ENCODE results near the gene RFESD.

Gene RFESD

DNA sequence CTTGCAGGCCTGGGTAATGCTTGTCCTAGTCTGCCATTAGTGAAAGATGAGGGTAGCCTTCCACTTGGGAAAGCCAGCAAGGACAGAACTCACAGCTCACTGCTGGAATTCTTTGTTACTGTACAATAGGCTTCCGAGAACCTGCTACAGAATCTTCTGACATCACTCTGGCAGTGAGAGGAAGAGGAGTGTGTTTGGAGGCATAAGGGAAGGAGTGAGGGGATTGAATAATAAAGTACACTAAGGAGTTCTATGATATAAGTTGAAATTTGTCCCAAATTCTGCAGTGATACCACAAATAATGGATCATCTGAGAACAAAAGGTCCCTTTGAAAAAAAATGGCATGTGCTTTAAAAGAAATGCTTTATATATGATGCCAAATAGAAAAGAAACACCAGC, 36.3 kb downstream of the RFESD start, which contains the start of gene SPATA9:
SPATA9 (minus strand) TSS at position 101 of the 400 bp plus-strand sequence. CDS start 137 bp downstream, outside the sequence.
- Histone ChIP-seq H3K18ac (ENCODE audit: low read depth in 1 of 2, low read length in 2 of 2) (no peak within 1 kb of the TSS), H3K14ac (ENCODE audit: low read length in 2 of 2) (no peak within 1 kb of the TSS), H2BK120ac (ENCODE audit: low read depth, low read length) (no peak within 1 kb of the TSS), H3K27ac (ENCODE audit: low read length, poor library complexity, severe bottlenecking) (no peak within 1 kb of the TSS), H2BK5ac (ENCODE audit: low read depth, low read length, poor library complexity, severe bottlenecking) (no peak within 1 kb of the TSS), H2BK15ac (ENCODE audit: low read depth, poor library complexity, severe bottlenecking) (no peak within 1 kb of the TSS), H3K4ac (ENCODE audit: low read depth in 1 of 2, low read length in 2 of 2) (no peak within 1 kb of the TSS), H3K4me1 (ENCODE audit: control insufficient read depth, insufficient read depth, low read depth, low read length) (no peaks in the 10 kb centered on the region), H3K9ac (ENCODE audit: low read length) (no peak within 1 kb of the TSS), H3K9me3 (ENCODE audit: control insufficient read depth, low read length) (no peaks in the 10 kb centered on the region), H4K91ac (ENCODE audit: low read length) (no peak within 1 kb of the TSS), H3K23ac (ENCODE audit: low read length in 2 of 2) (no peak within 1 kb of the TSS), H2AK5ac (ENCODE audit: low read length, severe bottlenecking) (no peak within 1 kb of the TSS), H3K4me3 (ENCODE audit: insufficient read depth in 1 of 2, low read depth in 1 of 2, low read length in 2 of 2) (no peak within 1 kb of the TSS), H3K36me3 (ENCODE audit: control insufficient read depth in 1 of 2, insufficient read depth in 2 of 2, low read depth in 1 of 2, low read length in 2 of 2) (no peaks in the 10 kb centered on the region), H2BK12ac (ENCODE audit: low read length in 2 of 2) (no peak within 1 kb of the TSS), H3K27me3 (ENCODE audit: control insufficient read depth in 1 of 2, insufficient read depth in 1 of 2, low read length in 2 of 2) (no peaks in the 10 kb centered on the region), H3K79me1 (replicated peaks; ENCODE audit: low read length, poor library complexity, severe bottlenecking) (no peaks in the 10 kb centered on the region), H3K4me2 (ENCODE audit: low read length, poor library complexity, severe bottlenecking) (no peak within 1 kb of the TSS), H2AFZ (ENCODE audit: low read depth, low read length) (no peak within 1 kb of the TSS), H4K8ac (ENCODE audit: low read length) (no peak within 1 kb of the TSS)
- DNase-seq = no peak
- WGBS = 95% methylated on average over 1 of the region's 1 CpG

GRCh38 chr5:95684361-95684760, 37.8 kb downstream of the RFESD start:
- no peaks in the 10 kb centered on the region for H3K27me3 ChIP-seq (ENCODE audit: control insufficient read depth in 1 of 2, insufficient read depth in 1 of 2, low read length in 2 of 2)
- H3K27ac ChIP-seq (ENCODE audit: low read length, poor library complexity, severe bottlenecking) = no peak overlapping the region
- no peak overlapping the region for H2AK5ac ChIP-seq (ENCODE audit: low read length, severe bottlenecking)
- no peak overlapping the region for H3K18ac ChIP-seq (ENCODE audit: low read depth in 1 of 2, low read length in 2 of 2)
- no peak overlapping the region for H2BK12ac ChIP-seq (ENCODE audit: low read length in 2 of 2)
- H4K91ac ChIP-seq (ENCODE audit: low read length) = no peak overlapping the region
- no peak overlapping the region for H3K4ac ChIP-seq (ENCODE audit: low read depth in 1 of 2, low read length in 2 of 2)
- H3K14ac ChIP-seq (ENCODE audit: low read length in 2 of 2) = no peak overlapping the region
- H3K79me1 ChIP-seq (replicated peaks; ENCODE audit: low read length, poor library complexity, severe bottlenecking) = no peaks in the 10 kb centered on the region
- H3K4me1 ChIP-seq (ENCODE audit: control insufficient read depth, insufficient read depth, low read depth, low read length) = no peaks in the 10 kb centered on the region
- H3K9me3 ChIP-seq (ENCODE audit: control insufficient read depth, low read length) = no peaks in the 10 kb centered on the region
- no peak overlapping the region for H3K23ac ChIP-seq (ENCODE audit: low read length in 2 of 2)
- no peak overlapping the region for H4K8ac ChIP-seq (ENCODE audit: low read length)
- no peaks in the 10 kb centered on the region for H3K36me3 ChIP-seq (ENCODE audit: control insufficient read depth in 1 of 2, insufficient read depth in 2 of 2, low read depth in 1 of 2, low read length in 2 of 2)
- H2BK15ac ChIP-seq (ENCODE audit: low read depth, poor library complexity, severe bottlenecking) = no peak overlapping the region
- DNase-seq = no peak
- H2BK120ac ChIP-seq (ENCODE audit: low read depth, low read length) = no peak overlapping the region
- H3K4me2 ChIP-seq (ENCODE audit: low read length, poor library complexity, severe bottlenecking) = no peak overlapping the region
- H2AFZ ChIP-seq (ENCODE audit: low read depth, low read length) = no peak overlapping the region
- no peak overlapping the region for H3K9ac ChIP-seq (ENCODE audit: low read length)
- H3K4me3 ChIP-seq (ENCODE audit: insufficient read depth in 1 of 2, low read depth in 1 of 2, low read length in 2 of 2) = no peak overlapping the region
- no CpG with 5 or more reads among the region's 2 CpGs for WGBS
- no peak overlapping the region for H2BK5ac ChIP-seq (ENCODE audit: low read depth, low read length, poor library complexity, severe bottlenecking)

DNA sequence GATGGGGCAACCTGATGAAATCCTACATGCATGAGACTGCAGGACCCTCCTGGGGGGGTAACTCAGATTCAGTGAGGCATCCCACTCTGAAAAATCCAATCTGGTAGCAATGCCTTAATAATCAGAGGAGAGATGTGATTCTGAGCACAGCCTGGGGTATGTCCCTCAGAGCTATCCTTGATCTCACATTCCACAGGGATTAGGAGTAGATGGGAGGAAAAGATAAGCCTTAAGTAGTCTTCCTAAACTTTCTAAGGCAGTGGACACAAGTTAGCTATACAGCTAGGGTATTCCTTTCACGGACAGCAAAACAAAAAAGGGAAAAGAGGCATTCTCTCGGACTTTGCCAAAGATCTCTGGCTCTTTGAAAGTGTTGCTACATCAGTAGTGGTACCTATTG, 40.1 kb downstream of the RFESD start:
- Histone ChIP-seq H3K27me3 (ENCODE audit: control insufficient read depth in 1 of 2, insufficient read depth in 1 of 2, low read length in 2 of 2) (no peaks in the 10 kb centered on the region), H4K8ac (ENCODE audit: low read length) (no peak overlapping the region), H3K4me2 (ENCODE audit: low read length, poor library complexity, severe bottlenecking) (no peak overlapping the region), H3K79me1 (replicated peaks; ENCODE audit: low read length, poor library complexity, severe bottlenecking) (no peaks in the 10 kb centered on the region), H3K9me3 (ENCODE audit: control insufficient read depth, low read length) (no peaks in the 10 kb centered on the region), H3K14ac (ENCODE audit: low read length in 2 of 2) (no peak overlapping the region), H3K4ac (ENCODE audit: low read depth in 1 of 2, low read length in 2 of 2) (no peak overlapping the region), H2AK5ac (ENCODE audit: low read length, severe bottlenecking) (no peak overlapping the region), H2AFZ (ENCODE audit: low read depth, low read length) (no peak overlapping the region), H2BK12ac (ENCODE audit: low read length in 2 of 2) (no peak overlapping the region), H3K9ac (ENCODE audit: low read length) (no peak overlapping the region), H3K4me1 (ENCODE audit: control insufficient read depth, insufficient read depth, low read depth, low read length) (no peaks in the 10 kb centered on the region), H2BK5ac (ENCODE audit: low read depth, low read length, poor library complexity, severe bottlenecking) (no peak overlapping the region), H2BK15ac (ENCODE audit: low read depth, poor library complexity, severe bottlenecking) (no peak overlapping the region), H3K18ac (ENCODE audit: low read depth in 1 of 2, low read length in 2 of 2) (no peak overlapping the region), H3K23ac (ENCODE audit: low read length in 2 of 2) (no peak overlapping the region), H4K91ac (ENCODE audit: low read length) (no peak overlapping the region), H2BK120ac (ENCODE audit: low read depth, low read length) (no peak overlapping the region), H3K36me3 (ENCODE audit: control insufficient read depth in 1 of 2, insufficient read depth in 2 of 2, low read depth in 1 of 2, low read length in 2 of 2) (no peaks in the 10 kb centered on the region), H3K27ac (ENCODE audit: low read length, poor library complexity, severe bottlenecking) (no peak overlapping the region), H3K4me3 (ENCODE audit: insufficient read depth in 1 of 2, low read depth in 1 of 2, low read length in 2 of 2) (no peak overlapping the region)
- DNase-seq = peak; percentile 39
- 31% methylated on average over 2 of the region's 2 CpGs for WGBS

DNA sequence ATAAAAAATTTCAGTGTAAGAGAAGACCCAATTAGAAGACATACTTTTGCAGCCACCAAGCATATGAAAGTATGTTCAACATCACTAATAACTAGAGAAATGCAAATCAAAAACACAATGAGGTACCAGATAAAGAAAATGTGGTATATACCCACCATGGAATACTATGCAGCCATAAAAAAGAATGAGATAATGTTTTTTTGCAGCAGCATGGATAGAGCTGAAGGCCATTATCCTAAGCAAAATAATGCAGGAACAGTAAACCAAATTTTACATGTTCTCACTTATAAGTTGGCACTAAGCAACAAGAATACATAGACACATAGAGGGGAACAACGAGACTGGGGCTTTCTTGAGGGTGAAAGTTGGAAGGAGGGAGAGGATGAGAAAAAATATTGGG, 43.1 kb downstream of the RFESD start:
- H2BK15ac ChIP-seq (ENCODE audit: low read depth, poor library complexity, severe bottlenecking) = no peak overlapping the region
- no peak overlapping the region for H3K23ac ChIP-seq (ENCODE audit: low read length in 2 of 2)
- H3K9me3 ChIP-seq (ENCODE audit: control insufficient read depth, low read length) = no peaks in the 10 kb centered on the region
- no peak overlapping the region for H3K4me3 ChIP-seq (ENCODE audit: insufficient read depth in 1 of 2, low read depth in 1 of 2, low read length in 2 of 2)
- H3K27ac ChIP-seq (ENCODE audit: low read length, poor library complexity, severe bottlenecking) = no peak overlapping the region
- no peak overlapping the region for H2BK12ac ChIP-seq (ENCODE audit: low read length in 2 of 2)
- no peak overlapping the region for H4K8ac ChIP-seq (ENCODE audit: low read length)
- no peak for DNase-seq
- no peak overlapping the region for H3K4ac ChIP-seq (ENCODE audit: low read depth in 1 of 2, low read length in 2 of 2)
- H2AFZ ChIP-seq (ENCODE audit: low read depth, low read length) = no peak overlapping the region
- H2AK5ac ChIP-seq (ENCODE audit: low read length, severe bottlenecking) = no peak overlapping the region
- no peaks in the 10 kb centered on the region for H3K79me1 ChIP-seq (replicated peaks; ENCODE audit: low read length, poor library complexity, severe bottlenecking)
- H3K14ac ChIP-seq (ENCODE audit: low read length in 2 of 2) = no peak overlapping the region
- H3K4me1 ChIP-seq (ENCODE audit: control insufficient read depth, insufficient read depth, low read depth, low read length) = no peaks in the 10 kb centered on the region
- H2BK120ac ChIP-seq (ENCODE audit: low read depth, low read length) = no peak overlapping the region
- H3K18ac ChIP-seq (ENCODE audit: low read depth in 1 of 2, low read length in 2 of 2) = no peak overlapping the region
- H3K9ac ChIP-seq (ENCODE audit: low read length) = no peak overlapping the region
- no peak overlapping the region for H4K91ac ChIP-seq (ENCODE audit: low read length)
- no peak overlapping the region for H2BK5ac ChIP-seq (ENCODE audit: low read depth, low read length, poor library complexity, severe bottlenecking)
- no peaks in the 10 kb centered on the region for H3K36me3 ChIP-seq (ENCODE audit: control insufficient read depth in 1 of 2, insufficient read depth in 2 of 2, low read depth in 1 of 2, low read length in 2 of 2)
- WGBS = 100% methylated on average over 1 of the region's 1 CpG
- H3K4me2 ChIP-seq (ENCODE audit: low read length, poor library complexity, severe bottlenecking) = no peak overlapping the region
- no peaks in the 10 kb centered on the region for H3K27me3 ChIP-seq (ENCODE audit: control insufficient read depth in 1 of 2, insufficient read depth in 1 of 2, low read length in 2 of 2)

Measured in mesenchymal stem cell (in vitro differentiated cells and primary cell).